ENCODE measurements around the gene GPC6. TPM values are rescaled to one million over a fixed set of nuclear protein-coding genes. Genes with fewer than 3 reads are reported as not detected.

Gene GPC6
- total RNA-seq, 1 donor from 2014 or later = 5.5 TPM

- Histone ChIP-seq H3K4me3 (ENCODE audit: low read depth, low read length) (no peak overlapping the region), H3K36me3 (ENCODE audit: control insufficient read depth, insufficient read depth, low read length) (no peaks in the 10 kb centered on the region), H3K27me3 (ENCODE audit: control insufficient read depth, insufficient read depth, low read length) (no peaks in the 10 kb centered on the region)
- FAIRE-seq (no peak), DNase-seq (ENCODE audit: low read depth) (no peak)
- TF ChIP-seq, protein P1, sequence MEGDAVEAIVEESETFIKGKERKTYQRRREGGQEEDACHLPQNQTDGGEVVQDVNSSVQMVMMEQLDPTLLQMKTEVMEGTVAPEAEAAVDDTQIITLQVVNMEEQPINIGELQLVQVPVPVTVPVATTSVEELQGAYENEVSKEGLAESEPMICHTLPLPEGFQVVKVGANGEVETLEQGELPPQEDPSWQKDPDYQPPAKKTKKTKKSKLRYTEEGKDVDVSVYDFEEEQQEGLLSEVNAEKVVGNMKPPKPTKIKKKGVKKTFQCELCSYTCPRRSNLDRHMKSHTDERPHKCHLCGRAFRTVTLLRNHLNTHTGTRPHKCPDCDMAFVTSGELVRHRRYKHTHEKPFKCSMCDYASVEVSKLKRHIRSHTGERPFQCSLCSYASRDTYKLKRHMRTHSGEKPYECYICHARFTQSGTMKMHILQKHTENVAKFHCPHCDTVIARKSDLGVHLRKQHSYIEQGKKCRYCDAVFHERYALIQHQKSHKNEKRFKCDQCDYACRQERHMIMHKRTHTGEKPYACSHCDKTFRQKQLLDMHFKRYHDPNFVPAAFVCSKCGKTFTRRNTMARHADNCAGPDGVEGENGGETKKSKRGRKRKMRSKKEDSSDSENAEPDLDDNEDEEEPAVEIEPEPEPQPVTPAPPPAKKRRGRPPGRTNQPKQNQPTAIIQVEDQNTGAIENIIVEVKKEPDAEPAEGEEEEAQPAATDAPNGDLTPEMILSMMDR (IDR thresholded peaks at IDR 0.05; ENCODE audit: insufficient read depth, low read length, severe bottlenecking) = no peak
Observed at GRCh38 chr13:94063848-94064247, 837.2 kb downstream of the GPC6 start.

DNA sequence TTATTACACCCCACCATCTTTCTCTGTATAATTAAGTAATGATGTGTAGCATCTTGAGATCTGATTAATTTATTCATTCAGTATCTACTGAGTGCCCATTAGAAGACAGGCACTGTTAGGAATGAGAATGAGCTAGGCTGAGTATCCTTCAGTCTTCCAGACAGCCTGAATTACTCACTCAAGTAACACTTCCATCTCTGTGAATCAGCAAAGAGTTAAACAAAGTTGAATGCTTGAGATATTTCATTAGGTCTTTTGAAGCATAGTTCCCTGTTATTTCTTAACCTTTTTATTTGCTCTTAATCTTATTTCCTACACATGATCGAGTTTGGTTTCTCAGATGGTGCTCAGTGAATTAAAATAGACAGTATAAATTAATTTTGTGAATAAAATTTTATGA, 839.1 kb downstream of the GPC6 start:
- no peaks in the 10 kb centered on the region for H3K36me3 ChIP-seq (ENCODE audit: control insufficient read depth, insufficient read depth, low read length)
- no peak overlapping the region for H3K4me3 ChIP-seq (ENCODE audit: low read depth, low read length)
- TF ChIP-seq, protein P1 (IDR thresholded peaks at IDR 0.05; ENCODE audit: insufficient read depth, low read length, severe bottlenecking) = no peak
- FAIRE-seq (no peak), DNase-seq (ENCODE audit: low read depth) (no peak)
- H3K27me3 ChIP-seq (ENCODE audit: control insufficient read depth, insufficient read depth, low read length) = no peaks in the 10 kb centered on the region

- no peak for FAIRE-seq
- no peak for DNase-seq (ENCODE audit: low read depth)
- H3K4me3 ChIP-seq (ENCODE audit: low read depth, low read length) = no peak overlapping the region
- H3K27me3 ChIP-seq (ENCODE audit: control insufficient read depth, insufficient read depth, low read length) = no peaks in the 10 kb centered on the region
- no peaks in the 10 kb centered on the region for H3K36me3 ChIP-seq (ENCODE audit: control insufficient read depth, insufficient read depth, low read length)
- TF ChIP-seq, protein P1 (IDR thresholded peaks at IDR 0.05; ENCODE audit: insufficient read depth, low read length, severe bottlenecking) = no peak
Observed at GRCh38 chr13:94073007-94073744, 846.6 kb downstream of the GPC6 start.

GRCh38 chr13:94079876-94080275, 853.3 kb downstream of the GPC6 start:
- TF ChIP-seq, protein P1 (IDR thresholded peaks at IDR 0.05; ENCODE audit: insufficient read depth, low read length, severe bottlenecking) = no peak
- no peak for FAIRE-seq
- Histone ChIP-seq H3K27me3 (ENCODE audit: control insufficient read depth, insufficient read depth, low read length) (no peaks in the 10 kb centered on the region), H3K4me3 (ENCODE audit: low read depth, low read length) (no peak overlapping the region), H3K36me3 (ENCODE audit: control insufficient read depth, insufficient read depth, low read length) (no peaks in the 10 kb centered on the region)
- DNase-seq (ENCODE audit: low read depth) = no peak

DNA sequence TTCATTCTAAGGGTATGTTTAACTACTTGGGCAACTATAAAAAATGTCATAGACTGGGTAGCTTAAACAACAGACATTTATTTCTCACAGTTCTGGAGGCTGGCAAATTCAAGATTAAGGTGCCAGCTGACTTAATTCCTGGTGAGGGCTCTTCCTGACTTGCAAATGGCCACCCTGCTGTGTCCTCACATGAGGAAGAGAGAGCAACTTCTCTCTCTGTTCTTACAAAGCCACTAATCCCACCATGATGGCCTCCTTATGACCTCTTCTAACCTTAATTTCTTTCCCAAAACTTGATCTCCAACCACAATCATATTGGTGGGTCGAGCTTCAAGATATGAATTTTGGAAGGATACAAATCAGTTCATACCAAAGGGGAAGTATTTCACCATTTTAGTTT, 853.9 kb downstream of the GPC6 start:
- Histone ChIP-seq H3K4me3 (ENCODE audit: low read depth, low read length) (no peak overlapping the region), H3K36me3 (ENCODE audit: control insufficient read depth, insufficient read depth, low read length) (no peaks in the 10 kb centered on the region), H3K27me3 (ENCODE audit: control insufficient read depth, insufficient read depth, low read length) (no peaks in the 10 kb centered on the region)
- FAIRE-seq (no peak), DNase-seq (ENCODE audit: low read depth) (no peak)
- TF ChIP-seq, protein P1 (IDR thresholded peaks at IDR 0.05; ENCODE audit: insufficient read depth, low read length, severe bottlenecking) = no peak

DNA sequence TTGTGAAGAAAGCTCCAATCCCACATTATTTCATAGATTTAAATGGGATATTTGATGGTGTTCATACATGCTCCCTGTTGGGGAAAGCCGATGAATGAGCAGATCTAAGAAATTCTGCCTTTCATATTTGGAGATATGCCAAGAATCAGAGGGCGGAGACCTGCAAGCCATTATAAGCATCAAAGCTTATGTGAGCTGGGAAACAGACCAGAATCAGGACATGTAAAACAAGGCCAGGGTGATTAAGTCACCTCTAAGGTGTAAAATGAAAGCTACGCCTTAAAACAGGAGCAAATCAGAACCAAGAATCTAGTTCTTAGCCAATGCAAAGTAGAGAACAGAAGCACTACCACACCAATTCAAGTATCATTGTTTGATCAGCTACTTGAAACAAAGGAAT, 860.5 kb downstream of the GPC6 start:
- DNase-seq (ENCODE audit: low read depth) = no peak
- Histone ChIP-seq H3K36me3 (ENCODE audit: control insufficient read depth, insufficient read depth, low read length) (no peaks in the 10 kb centered on the region), H3K27me3 (ENCODE audit: control insufficient read depth, insufficient read depth, low read length) (no peaks in the 10 kb centered on the region), H3K4me3 (ENCODE audit: low read depth, low read length) (no peak overlapping the region)
- no peak for FAIRE-seq
- TF ChIP-seq, protein P1 (IDR thresholded peaks at IDR 0.05; ENCODE audit: insufficient read depth, low read length, severe bottlenecking) = no peak
